GM10847 (cell line): ENCODE data around the gene CHRD.

ENCODE experiments used
- POLR2A ChIP-seq: IDR thresholded peaks from 2 replicates; pipeline ENCODE4 v1.6.1; 2011; ENCODE audit not compliant: insufficient read length; ENCODE audit errors: extremely low read depth

CHRD gene

DNA sequence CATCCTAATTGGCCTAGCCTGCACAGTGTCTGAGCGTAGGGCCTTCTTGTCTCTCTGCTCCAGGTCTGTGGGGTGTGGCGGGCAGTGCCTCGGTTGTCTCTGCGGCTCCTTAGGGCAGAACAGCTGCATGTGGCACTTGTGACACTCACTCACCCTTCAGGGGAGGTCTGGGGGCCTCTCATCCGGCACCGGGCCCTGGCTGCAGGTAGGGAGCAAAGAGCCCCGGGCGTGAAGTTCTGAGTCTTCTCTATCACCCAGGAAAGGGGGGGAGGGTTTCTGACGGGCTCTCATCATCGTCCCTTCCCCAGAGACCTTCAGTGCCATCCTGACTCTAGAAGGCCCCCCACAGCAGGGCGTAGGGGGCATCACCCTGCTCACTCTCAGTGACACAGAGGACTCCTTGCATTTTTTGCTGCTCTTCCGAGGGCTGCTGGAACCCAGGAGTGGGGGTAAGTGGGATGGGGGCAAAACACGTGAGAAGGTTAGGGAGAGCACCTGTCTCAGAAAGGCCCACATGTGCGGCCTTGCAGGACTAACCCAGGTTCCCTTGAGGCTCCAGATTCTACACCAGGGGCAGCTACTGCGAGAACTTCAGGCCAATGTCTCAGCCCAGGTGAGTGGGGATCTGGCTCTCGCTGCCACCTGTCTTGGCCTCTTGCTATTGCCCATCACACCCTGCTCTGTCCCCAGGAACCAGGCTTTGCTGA lies 2.6 kb downstream of the CHRD start:
- TF ChIP-seq POLR2A, result no peak

DNA sequence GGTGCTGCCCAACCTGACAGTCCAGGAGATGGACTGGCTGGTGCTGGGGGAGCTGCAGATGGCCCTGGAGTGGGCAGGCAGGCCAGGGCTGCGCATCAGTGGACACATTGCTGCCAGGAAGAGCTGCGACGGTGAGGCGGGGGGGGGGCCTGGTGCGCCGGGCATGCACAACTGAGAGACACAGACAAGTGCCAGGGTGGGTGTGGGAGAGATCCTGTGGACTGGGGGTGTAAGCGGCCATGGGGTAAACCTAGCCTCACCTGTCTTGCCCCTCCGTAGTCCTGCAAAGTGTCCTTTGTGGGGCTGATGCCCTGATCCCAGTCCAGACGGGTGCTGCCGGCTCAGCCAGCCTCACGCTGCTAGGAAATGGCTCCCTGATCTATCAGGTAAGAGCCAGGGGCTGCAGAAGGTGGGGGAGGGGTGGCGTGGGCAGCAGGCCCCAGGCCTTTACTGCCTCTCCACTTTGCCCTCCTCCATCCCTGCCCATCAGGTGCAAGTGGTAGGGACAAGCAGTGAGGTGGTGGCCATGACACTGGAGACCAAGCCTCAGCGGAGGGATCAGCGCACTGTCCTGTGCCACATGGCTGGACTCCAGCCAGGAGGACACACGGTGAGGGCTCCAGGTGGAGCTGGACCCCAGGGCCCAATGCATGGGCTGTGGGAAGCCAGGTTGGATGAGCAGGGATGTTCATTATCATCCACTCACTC lies 3.3 kb downstream of the CHRD start:
- no peak for TF ChIP-seq POLR2A

GRCh38 chr3:184384342-184384741 lies 4.5 kb downstream of the CHRD start:
- no peak for TF ChIP-seq POLR2A

DNA sequence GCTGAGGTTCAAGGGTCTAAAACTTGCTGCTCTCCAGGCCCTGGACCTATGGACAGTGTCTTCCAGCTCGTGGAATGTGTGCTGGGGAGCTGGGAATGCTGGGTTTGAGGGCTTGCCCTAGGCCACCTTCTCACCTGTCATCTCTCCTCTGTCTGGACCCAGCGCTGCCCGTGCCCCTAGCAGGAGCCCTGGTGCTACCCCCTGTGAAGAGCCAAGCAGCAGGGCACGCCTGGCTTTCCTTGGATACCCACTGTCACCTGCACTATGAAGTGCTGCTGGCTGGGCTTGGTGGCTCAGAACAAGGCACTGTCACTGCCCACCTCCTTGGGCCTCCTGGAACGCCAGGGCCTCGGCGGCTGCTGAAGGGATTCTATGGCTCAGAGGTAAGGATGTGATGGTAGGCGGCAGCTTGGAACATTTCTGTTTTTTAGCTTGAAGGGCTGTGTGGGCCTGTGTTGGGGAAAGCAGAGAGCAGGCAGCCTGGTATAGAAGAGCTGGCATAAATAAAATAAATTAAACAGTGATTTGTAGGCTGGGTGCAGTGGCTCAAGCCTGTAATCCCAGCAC lies 5.1 kb downstream of the CHRD start:
- TF ChIP-seq POLR2A, result no peak

DNA sequence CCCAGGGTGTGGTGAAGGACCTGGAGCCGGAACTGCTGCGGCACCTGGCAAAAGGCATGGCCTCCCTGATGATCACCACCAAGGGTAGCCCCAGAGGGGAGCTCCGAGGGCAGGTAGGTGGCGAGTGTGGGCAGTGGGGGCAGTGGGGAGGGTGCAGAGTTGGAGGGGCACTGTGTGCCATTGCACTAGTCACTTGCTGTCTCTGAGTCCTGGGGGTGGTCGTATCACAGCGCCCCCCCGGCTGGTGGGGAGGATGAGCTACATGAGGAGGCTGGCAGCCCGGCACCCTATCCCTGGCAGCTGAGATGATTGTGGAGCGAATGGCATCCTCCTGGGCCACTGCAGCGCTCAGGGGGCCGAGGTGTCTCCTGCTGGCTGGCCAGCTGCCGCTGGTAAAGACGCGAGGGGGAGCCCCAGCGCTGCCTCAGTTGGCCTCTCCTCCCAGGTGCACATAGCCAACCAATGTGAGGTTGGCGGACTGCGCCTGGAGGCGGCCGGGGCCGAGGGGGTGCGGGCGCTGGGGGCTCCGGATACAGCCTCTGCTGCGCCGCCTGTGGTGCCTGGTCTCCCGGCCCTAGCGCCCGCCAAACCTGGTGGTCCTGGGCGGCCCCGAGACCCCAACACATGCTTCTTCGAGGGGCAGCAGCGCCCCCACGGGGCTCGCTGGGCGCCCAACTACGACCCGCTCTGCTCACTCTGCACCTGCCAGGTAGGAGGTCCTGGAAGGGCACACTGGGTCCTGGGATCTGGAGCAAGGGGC lies 6.4 kb downstream of the CHRD start:
- TF ChIP-seq POLR2A, result no peak

GRCh38 chr3:184387174-184387714 lies 7.4 kb downstream of the CHRD start:
- no peak for TF ChIP-seq POLR2A

- TF ChIP-seq POLR2A, result no peak
Measured at GRCh38 chr3:184388164-184388935, 8.5 kb downstream of the CHRD start.

DNA sequence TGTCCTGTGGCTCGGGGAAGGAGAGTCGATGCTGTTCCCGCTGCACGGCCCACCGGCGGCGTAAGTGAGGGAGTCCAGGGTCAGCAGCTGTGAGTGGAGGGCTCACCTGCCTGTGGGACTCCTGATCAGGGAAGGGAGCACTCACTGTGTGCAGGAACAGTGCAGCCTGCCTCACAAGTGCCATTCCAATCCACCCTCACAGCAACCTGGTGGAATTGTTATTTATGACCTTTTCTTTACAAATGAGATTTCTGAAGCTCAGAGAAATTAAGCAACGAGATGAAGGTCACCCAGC lies 9.0 kb downstream of the CHRD start:
- TF ChIP-seq POLR2A, result no peak

GRCh38 chr3:184389384-184389783 lies 9.5 kb downstream of the CHRD start:
- no peak for TF ChIP-seq POLR2A

GRCh38 chr3:184389935-184390528 lies 10.2 kb downstream of the CHRD start:
- TF ChIP-seq POLR2A, result no peak

- TF ChIP-seq POLR2A, result no peak
Measured at GRCh38 chr3:184391266-184391665, 11.4 kb downstream of the CHRD start.

- no peak for TF ChIP-seq POLR2A
Measured at GRCh38 chr3:184395320-184395660, 15.4 kb downstream of the CHRD start.

DNA sequence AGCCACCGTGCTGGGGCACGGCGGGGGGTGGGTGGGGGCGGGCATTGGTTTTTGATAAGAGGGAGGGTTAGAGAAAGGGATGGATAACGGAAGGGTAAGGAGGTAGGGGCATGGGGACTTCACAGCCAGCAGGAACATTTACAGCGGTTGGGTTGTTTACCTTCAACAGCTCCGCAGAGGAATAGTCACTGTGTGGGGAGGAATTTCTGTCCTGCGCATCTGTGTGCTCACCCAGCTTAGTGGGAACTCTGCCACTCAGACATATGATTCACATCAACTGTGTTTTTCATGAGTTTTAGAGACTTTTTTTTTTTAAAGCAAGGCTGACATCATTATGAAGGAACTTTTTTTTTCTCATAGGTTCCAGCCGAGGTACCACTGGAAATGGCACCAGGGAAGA lies 19.6 kb downstream of the CHRD start:
- no peak for TF ChIP-seq POLR2A
